Liver (tissue), 9 donors: ENCODE results near the gene SFXN2. TPM values are rescaled to one million over a fixed set of nuclear protein-coding genes. Genes with fewer than 3 reads are reported as not detected.

Experiments
- DNase-seq: peaks from one replicate; pipeline ENCODE4 v3.0.0-alpha.2; 2017; ENCODE audit warnings: low spot score
- H3K27ac ChIP-seq, 2 donors: one replicate each; pipeline ENCODE4 v1.7.0; 2013; ENCODE audit warnings: inconsistent platforms in 2 of 2, low read length in 2 of 2, control low read depth in 1 of 2, low read depth in 1 of 2, mild to moderate bottlenecking in 1 of 2
- H3K27me3 ChIP-seq, 4 donors: one replicate each; pipeline versions ENCODE4 v1.6.1 to v1.7.0; 2013; ENCODE audit warnings: low read length in 3 of 4, inconsistent platforms in 1 of 4, mild to moderate bottlenecking in 1 of 4, moderate library complexity in 1 of 4; ENCODE audit not compliant: control insufficient read depth in 4 of 4, insufficient read depth in 4 of 4
- H3K36me3 ChIP-seq, 4 donors: one replicate each; pipeline versions ENCODE4 v1.6.1 to v1.7.0; 2013; ENCODE audit warnings: low read length in 3 of 4, mild to moderate bottlenecking in 3 of 4, low read depth in 1 of 4, moderate library complexity in 1 of 4; ENCODE audit not compliant: control insufficient read depth in 4 of 4, insufficient read depth in 3 of 4
- H3K4me1 ChIP-seq, 4 donors: one replicate each; pipeline versions ENCODE4 v1.6.1 to v1.7.0; 2013; ENCODE audit warnings: low read length in 3 of 4, mild to moderate bottlenecking in 3 of 4, moderate library complexity in 1 of 4; ENCODE audit not compliant: control insufficient read depth in 4 of 4, insufficient read depth in 4 of 4
- H3K4me3 ChIP-seq, 3 donors: one replicate each; pipeline versions ENCODE4 v1.6.1 to v1.7.0; 2013; ENCODE audit warnings: low read length in 3 of 3, control low read depth in 1 of 3, low read depth in 1 of 3, mild to moderate bottlenecking in 1 of 3
- H3K9ac ChIP-seq, 2 donors: one replicate each; pipeline ENCODE4 v1.7.0; 2013; ENCODE audit warnings: low read length in 2 of 2, mild to moderate bottlenecking in 2 of 2, moderate library complexity in 2 of 2, control low read depth in 1 of 2, low read depth in 1 of 2
- H3K9me3 ChIP-seq, 4 donors: one replicate each; pipeline versions ENCODE4 v1.6.1 to v1.7.0; 2013; ENCODE audit warnings: low read length in 3 of 4; ENCODE audit not compliant: control insufficient read depth in 4 of 4
- ATF3 ChIP-seq: IDR thresholded peaks from 2 replicates; pipeline ENCODE4 v1.6.1; 2016; ENCODE audit warnings: antibody characterized with exemption
- CTCF ChIP-seq: fragments of 150-350 bp; IDR thresholded peaks from 2 replicates; pipeline ENCODE4 v1.5.1; 2017; ENCODE audit warnings: improper control_type of control experiment, low read depth, low read length; ENCODE audit not compliant: missing input control
- EGR1 ChIP-seq, 2 donors: IDR thresholded peaks; 2 replicates each; pipeline ENCODE4 v1.6.1; 2016 to 2018; ENCODE audit warnings: antibody characterized with exemption in 2 of 2, low read depth in 2 of 2
- FOXA1 ChIP-seq: IDR thresholded peaks from 2 replicates; pipeline ENCODE4 v1.6.1; 2016; ENCODE audit warnings: antibody characterized with exemption
- FOXA2 ChIP-seq: IDR thresholded peaks from 2 replicates; pipeline ENCODE4 v1.6.1; 2016; ENCODE audit warnings: antibody characterized with exemption
- GABPA ChIP-seq, 2 donors: IDR thresholded peaks in 1 of 2; conservative IDR thresholded peaks in 1 of 2; 2 replicates each; pipeline ENCODE4 v1.6.1; 2016; ENCODE audit warnings: antibody characterized with exemption in 2 of 2, mild to moderate bottlenecking in 1 of 2, moderate library complexity in 1 of 2
- HNF4A ChIP-seq, 2 donors: conservative IDR thresholded peaks; 2 replicates each; pipeline ENCODE4 v1.6.1; 2016; ENCODE audit warnings: antibody characterized with exemption in 2 of 2, mild to moderate bottlenecking in 2 of 2
- JUND ChIP-seq, 2 donors: IDR thresholded peaks; 2 replicates each; pipeline ENCODE4 v1.6.1; 2016; ENCODE audit warnings: antibody characterized with exemption in 2 of 2
- NR2F2 ChIP-seq: IDR thresholded peaks from 2 replicates; pipeline ENCODE4 v1.6.1; 2016; ENCODE audit warnings: antibody characterized with exemption
- RAD21 ChIP-seq, 2 donors: IDR thresholded peaks; 2 replicates each; pipeline ENCODE4 v1.6.1; 2016; ENCODE audit warnings: antibody characterized with exemption in 2 of 2, mild to moderate bottlenecking in 2 of 2
- REST ChIP-seq: IDR thresholded peaks from 2 replicates; pipeline ENCODE4 v1.6.1; 2016; ENCODE audit warnings: antibody characterized with exemption, mild to moderate bottlenecking
- RXRA ChIP-seq, 2 donors: IDR thresholded peaks; 2 replicates each; pipeline ENCODE4 v1.6.1; 2017 to 2018; ENCODE audit warnings: antibody characterized with exemption in 2 of 2, mild to moderate bottlenecking in 1 of 2
- SP1 ChIP-seq: IDR thresholded peaks from 2 replicates; pipeline ENCODE4 v1.6.1; 2018; ENCODE audit warnings: antibody characterized with exemption, mild to moderate bottlenecking
- TAF1 ChIP-seq: conservative IDR thresholded peaks from 2 replicates; pipeline ENCODE4 v1.6.1; 2016; ENCODE audit warnings: antibody characterized with exemption, mild to moderate bottlenecking
- YY1 ChIP-seq: IDR thresholded peaks from 2 replicates; pipeline ENCODE4 v1.6.1; 2016; ENCODE audit warnings: antibody characterized with exemption, mild to moderate bottlenecking
- ZBTB33 ChIP-seq: IDR thresholded peaks from 2 replicates; pipeline ENCODE4 v1.6.1; 2016; ENCODE audit warnings: antibody characterized with exemption
- WGBS: extraction: QIAGEN DNeasy Blood & Tissue Kit; methylation state at CpG from one replicate; pipeline ENCODE4 v1.1.7; 2013; 5-methylcytosine and 5-hydroxymethylcytosine counted together
- polyA plus RNA-seq, 2 donors: library from polyadenylated mRNA; stranded (reverse) in 1 of 2; unstranded in 1 of 2; fragments of 200-250 nt in 1 of 2; fragments of >200 nt in 1 of 2; fragmentation: Nextera tagmentation in 1 of 2; extraction: Ambion mirVana in 1 of 2; gene quantifications; one replicate each; pipeline versions ENCODE4 v1.2.1 to v1.2.3, GENCODE V29; 2013 to 2015
- total RNA-seq, 2 donors: library from RNA; depleted of rRNA; stranded (reverse); fragments of >200 nt; gene quantifications; one replicate each; pipeline ENCODE4 v1.2.3, GENCODE V29; 2014
- donor health status: healthy.
- donor health status: healthy.
- donor health status: healthy.
- donor health status: healthy.
- donor health status: healthy.

SFXN2 gene
- total and polyA plus RNA-seq, 4 donors: 6.0 to 22.6 (median 17.7) TPM

- H3K27me3 ChIP-seq: no peaks in the 10 kb centered on the region
- no peaks in the 10 kb centered on the region for H3K9me3 ChIP-seq
- TF ChIP-seq NR2F2 (no peak), GABPA (IDR thresholded peaks at IDR 0.05 in 1 of 2, conservative IDR thresholded peaks at IDR 0.05 in 1 of 2) (no peak), ZBTB33 (no peak), RAD21 (IDR thresholded peaks at IDR 0.05) (no peak), JUND (IDR thresholded peaks at IDR 0.05) (no peak), FOXA2 (no peak), RXRA (IDR thresholded peaks at IDR 0.05) (no peak), ATF3 (no peak), CTCF (no peak)
- DNase-seq: no peak
- no peak overlapping the region for H3K9ac ChIP-seq
- 90% methylated on average over 4 of the region's 4 CpGs for WGBS
- H3K36me3 ChIP-seq: no peaks in the 10 kb centered on the region
- peaks cover 0 to under 1% (median 0%) of the 10 kb centered on the region in 4 donors for H3K4me1 ChIP-seq
- H3K4me3 ChIP-seq: no peak overlapping the region
- H3K27ac ChIP-seq: no peak overlapping the region
Measured at GRCh38 chr10:102682981-102683380, 31.5 kb upstream of the SFXN2 start.

GRCh38 chr10:102683736-102684135 lies 30.7 kb upstream of the SFXN2 start:
- Histone ChIP-seq H3K9me3 (no peaks in the 10 kb centered on the region), H3K27me3 (no peaks in the 10 kb centered on the region), H3K27ac (no peak overlapping the region), H3K36me3 (no peaks in the 10 kb centered on the region), H3K9ac (no peak overlapping the region), H3K4me3 (no peak overlapping the region), H3K4me1 (no peaks in the 10 kb centered on the region)
- TF ChIP-seq EGR1 (IDR thresholded peaks at IDR 0.05; ENCODE audit: low read depth in 2 of 2) (no peak), FOXA1 (no peak), HNF4A (conservative IDR thresholded peaks at IDR 0.05) (no peak), SP1 (no peak), GABPA (IDR thresholded peaks at IDR 0.05 in 1 of 2, conservative IDR thresholded peaks at IDR 0.05 in 1 of 2) (no peak), YY1 (no peak), REST (no peak), CTCF (no peak), ATF3 (no peak), JUND (IDR thresholded peaks at IDR 0.05) (no peak), TAF1 (no peak), FOXA2 (no peak), NR2F2 (no peak)
- WGBS: 96% methylated on average over 5 of the region's 5 CpGs
- DNase-seq: no peak
